Osteocyte (in vitro differentiated cells): ENCODE results near the gene CDH13. TPM values are rescaled to one million over a fixed set of nuclear protein-coding genes. Genes with fewer than 3 reads are reported as not detected.

Source experiments
- DNase-seq: peaks from one replicate; pipeline ENCODE4 v3.0.0; 2021; ENCODE audit warnings: mixed read lengths; ENCODE audit not compliant: unreplicated experiment; ENCODE audit errors: extremely low spot score
- H3K27ac Mint-ChIP-seq: one replicate; pipeline ENCODE4 v1.8.0; 2021; ENCODE audit warnings: mild to moderate bottlenecking, mixed read lengths; ENCODE audit not compliant: unreplicated experiment
- H3K27me3 Mint-ChIP-seq: one replicate; pipeline ENCODE4 v1.8.0; 2021; ENCODE audit warnings: mixed read lengths; ENCODE audit not compliant: unreplicated experiment
- H3K36me3 Mint-ChIP-seq: one replicate; pipeline ENCODE4 v1.8.0; 2021; ENCODE audit warnings: mixed read lengths; ENCODE audit not compliant: unreplicated experiment
- H3K4me1 Mint-ChIP-seq: one replicate; pipeline ENCODE4 v1.8.0; 2021; ENCODE audit warnings: mixed read lengths; ENCODE audit not compliant: unreplicated experiment
- H3K4me3 Mint-ChIP-seq: one replicate; pipeline ENCODE4 v1.8.0; 2021; ENCODE audit warnings: mild to moderate bottlenecking, moderate library complexity, mixed read lengths; ENCODE audit not compliant: unreplicated experiment
- H3K9me3 Mint-ChIP-seq: one replicate; pipeline ENCODE4 v1.8.0; 2021; ENCODE audit warnings: mixed read lengths; ENCODE audit not compliant: unreplicated experiment
- total RNA-seq: library from RNA; stranded (reverse); gene quantifications from 2 replicates; pipeline ENCODE4 v1.2.1, GENCODE V29; 2021
- TF ChIP-seq, protein P1 (sequence below): fragments of 200-600 bp; sonication (generic); IDR thresholded peaks from 2 replicates; pipeline ENCODE4 v1.5.0; 2021; ENCODE audit warnings: antibody characterized with exemption, mild to moderate bottlenecking, moderate library complexity

The CDH13 gene
- total RNA-seq, 1 donor from 2014 or later, result 27.0 TPM

DNA sequence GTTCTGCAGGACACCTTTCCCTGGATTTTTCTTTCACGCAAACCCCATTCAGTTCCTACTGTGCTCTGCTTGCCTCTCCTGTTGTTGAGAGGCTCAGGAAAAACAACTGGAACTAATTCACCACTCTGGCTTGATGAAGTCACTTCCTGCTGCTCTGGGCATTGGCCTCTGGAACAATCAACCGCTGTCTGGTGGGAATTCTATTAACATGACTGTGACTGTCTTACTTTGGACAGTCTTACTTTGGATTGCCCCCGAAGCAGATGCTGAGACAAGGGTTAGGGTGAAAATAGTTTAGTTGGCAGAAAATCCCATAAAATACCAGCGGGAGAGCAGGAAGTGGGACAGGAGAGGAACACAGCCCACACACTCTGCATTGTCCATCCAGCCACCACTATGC, 1091.0 kb downstream of the CDH13 start:
- Mint-ChIP-seq H3K36me3 (no peaks in the 10 kb centered on the region), H3K27me3 (no peaks in the 10 kb centered on the region), H3K27ac (peak overlapping the region; percentile 32), H3K9me3 (no peaks in the 10 kb centered on the region), H3K4me1 (peaks cover 29% of the 10 kb centered on the region), H3K4me3 (no peak overlapping the region)
- TF ChIP-seq, protein P1, sequence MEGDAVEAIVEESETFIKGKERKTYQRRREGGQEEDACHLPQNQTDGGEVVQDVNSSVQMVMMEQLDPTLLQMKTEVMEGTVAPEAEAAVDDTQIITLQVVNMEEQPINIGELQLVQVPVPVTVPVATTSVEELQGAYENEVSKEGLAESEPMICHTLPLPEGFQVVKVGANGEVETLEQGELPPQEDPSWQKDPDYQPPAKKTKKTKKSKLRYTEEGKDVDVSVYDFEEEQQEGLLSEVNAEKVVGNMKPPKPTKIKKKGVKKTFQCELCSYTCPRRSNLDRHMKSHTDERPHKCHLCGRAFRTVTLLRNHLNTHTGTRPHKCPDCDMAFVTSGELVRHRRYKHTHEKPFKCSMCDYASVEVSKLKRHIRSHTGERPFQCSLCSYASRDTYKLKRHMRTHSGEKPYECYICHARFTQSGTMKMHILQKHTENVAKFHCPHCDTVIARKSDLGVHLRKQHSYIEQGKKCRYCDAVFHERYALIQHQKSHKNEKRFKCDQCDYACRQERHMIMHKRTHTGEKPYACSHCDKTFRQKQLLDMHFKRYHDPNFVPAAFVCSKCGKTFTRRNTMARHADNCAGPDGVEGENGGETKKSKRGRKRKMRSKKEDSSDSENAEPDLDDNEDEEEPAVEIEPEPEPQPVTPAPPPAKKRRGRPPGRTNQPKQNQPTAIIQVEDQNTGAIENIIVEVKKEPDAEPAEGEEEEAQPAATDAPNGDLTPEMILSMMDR, result no peak
- DNase-seq, result no peak

DNA sequence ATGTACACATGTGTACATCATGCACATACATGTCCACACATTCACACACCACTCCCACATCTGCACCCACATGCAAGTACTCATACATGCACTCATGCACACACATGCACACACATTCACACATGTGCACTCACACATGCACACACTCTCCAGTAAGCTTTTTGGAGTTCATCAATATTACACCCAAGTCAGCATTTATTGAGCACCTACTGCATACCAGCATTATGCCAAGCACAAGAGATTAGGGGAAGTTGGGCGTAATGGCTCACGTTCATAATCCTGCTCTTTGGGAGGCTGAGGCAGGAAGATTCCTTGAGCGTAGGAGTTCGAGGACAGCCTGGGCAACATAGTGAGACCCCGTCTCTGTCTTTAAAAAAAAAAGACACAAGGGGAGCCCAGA, 1093.4 kb downstream of the CDH13 start:
- TF ChIP-seq, protein P1, result no peak
- Mint-ChIP-seq H3K27ac (no peak overlapping the region), H3K36me3 (no peaks in the 10 kb centered on the region), H3K9me3 (no peaks in the 10 kb centered on the region), H3K4me1 (peaks cover 17% of the 10 kb centered on the region), H3K27me3 (no peaks in the 10 kb centered on the region), H3K4me3 (no peak overlapping the region)
- DNase-seq, result no peak

DNA sequence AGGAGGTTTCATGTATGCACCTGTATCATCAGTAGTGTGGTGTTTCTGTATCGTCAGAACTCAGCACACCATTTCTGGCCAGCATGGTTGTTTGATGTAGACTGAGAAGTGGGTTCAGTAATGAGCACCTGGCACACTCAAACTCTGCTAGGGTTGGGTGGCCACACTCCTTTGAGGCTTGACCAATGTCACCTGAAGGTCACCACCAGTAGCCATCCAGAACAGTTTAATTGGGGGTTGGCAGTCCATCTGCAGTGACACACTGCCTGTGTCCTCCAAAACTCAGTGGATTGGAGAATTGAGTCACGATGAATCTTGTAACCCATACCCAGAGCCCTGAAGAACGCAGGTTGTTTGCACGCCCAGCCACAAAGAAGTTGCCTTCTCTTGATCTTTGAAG, 1094.2 kb downstream of the CDH13 start:
- H3K27me3 Mint-ChIP-seq, result no peaks in the 10 kb centered on the region
- H3K4me1 Mint-ChIP-seq, result peaks cover 9% of the 10 kb centered on the region
- no peak overlapping the region for H3K27ac Mint-ChIP-seq
- H3K4me3 Mint-ChIP-seq, result no peak overlapping the region
- TF ChIP-seq, protein P1, result no peak
- H3K9me3 Mint-ChIP-seq, result no peaks in the 10 kb centered on the region
- no peak for DNase-seq
- no peaks in the 10 kb centered on the region for H3K36me3 Mint-ChIP-seq

DNA sequence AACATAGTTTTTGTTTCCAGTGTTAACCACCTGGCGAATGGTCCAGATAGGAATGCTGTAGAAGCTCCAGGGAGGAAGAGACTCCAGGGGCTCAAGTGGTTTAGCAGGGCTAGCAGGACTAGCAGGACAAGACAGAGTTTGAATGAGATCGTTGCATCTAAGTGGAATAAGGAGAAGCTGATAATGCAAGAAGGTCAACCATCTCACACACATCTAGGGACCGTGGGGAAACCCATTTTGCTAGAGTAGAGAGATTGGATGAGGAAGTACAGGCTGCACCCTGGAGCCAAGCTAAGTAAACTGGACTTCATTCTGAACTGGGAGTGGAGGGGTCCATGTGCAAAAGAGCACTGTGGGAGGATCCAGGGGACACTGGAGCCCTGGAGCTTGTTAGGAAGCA, 1094.9 kb downstream of the CDH13 start:
- Mint-ChIP-seq H3K36me3 (no peaks in the 10 kb centered on the region), H3K27me3 (no peaks in the 10 kb centered on the region), H3K4me3 (no peak overlapping the region), H3K4me1 (peaks cover 8% of the 10 kb centered on the region), H3K27ac (no peak overlapping the region), H3K9me3 (no peaks in the 10 kb centered on the region)
- DNase-seq, result no peak
- TF ChIP-seq, protein P1, result no peak

DNA sequence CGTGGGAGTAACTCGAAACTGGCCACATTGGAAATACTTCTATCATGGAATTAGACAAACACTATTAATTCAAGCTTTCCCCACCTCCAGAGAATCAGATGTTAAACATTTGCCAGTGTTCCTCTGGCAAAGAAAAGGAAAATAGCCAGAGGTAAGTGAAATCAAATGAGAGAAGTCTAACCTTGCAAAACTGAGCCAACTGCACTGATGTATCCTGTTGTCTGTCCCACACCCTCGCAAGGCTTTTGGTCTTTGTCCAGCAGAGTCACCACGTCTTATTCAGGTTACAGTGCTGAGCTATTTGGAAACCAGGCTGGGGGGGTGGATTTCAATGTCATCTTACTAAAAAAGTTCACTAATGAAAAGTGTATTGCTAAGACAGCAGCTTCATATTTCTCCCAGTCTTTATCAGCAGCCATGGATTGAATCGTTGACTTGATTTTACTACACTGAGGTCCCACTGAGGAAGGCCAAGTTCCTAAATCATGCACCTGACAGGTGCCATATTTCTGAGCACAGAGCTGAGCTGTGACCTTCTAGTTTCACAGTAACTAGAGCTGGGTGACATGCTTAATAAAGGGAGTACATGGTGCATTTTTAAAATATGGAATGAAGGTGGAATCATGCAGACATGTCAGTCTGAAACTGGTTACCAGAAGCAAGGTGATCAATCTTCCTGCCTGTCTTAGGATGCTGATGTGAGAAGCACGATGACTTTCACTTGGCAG, 1095.9 kb downstream of the CDH13 start:
- Mint-ChIP-seq H3K9me3 (no peaks in the 10 kb centered on the region), H3K4me1 (peaks cover 7% of the 10 kb centered on the region), H3K27ac (no peak overlapping the region), H3K4me3 (no peak overlapping the region), H3K27me3 (no peaks in the 10 kb centered on the region), H3K36me3 (no peaks in the 10 kb centered on the region)
- TF ChIP-seq, protein P1, result no peak
- DNase-seq, result no peak
